NCI-H1417 treated with DMSO at 0.1 percent for 48 hours (cell line): ENCODE results near the gene HIPK2.

Source experiments
- DNase-seq: peaks from one replicate; lab custom pipeline; 2025; lab: John Stamatoyannopoulos, UW

Gene HIPK2

DNA sequence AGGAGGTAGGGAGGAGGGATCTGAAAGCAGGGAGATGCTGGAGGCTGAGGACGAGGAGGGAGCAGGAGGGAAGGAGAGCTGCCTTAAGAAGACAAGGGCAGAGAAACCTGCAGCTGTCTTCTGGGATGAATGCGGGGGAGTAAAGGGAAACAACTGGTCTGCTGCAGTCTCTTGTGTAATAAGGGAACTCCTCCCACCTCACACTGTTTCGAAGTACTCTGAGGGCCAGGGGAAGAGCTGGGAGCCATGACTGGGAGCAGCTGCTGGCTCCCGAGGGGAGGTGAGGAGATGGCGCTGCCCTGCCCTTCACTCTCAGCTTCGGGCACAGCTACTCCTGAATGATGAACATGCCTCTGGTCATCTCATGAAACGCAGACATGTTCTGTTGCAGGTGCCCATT is 189.2 kb downstream of the HIPK2 start:
- no peak for DNase-seq

DNA sequence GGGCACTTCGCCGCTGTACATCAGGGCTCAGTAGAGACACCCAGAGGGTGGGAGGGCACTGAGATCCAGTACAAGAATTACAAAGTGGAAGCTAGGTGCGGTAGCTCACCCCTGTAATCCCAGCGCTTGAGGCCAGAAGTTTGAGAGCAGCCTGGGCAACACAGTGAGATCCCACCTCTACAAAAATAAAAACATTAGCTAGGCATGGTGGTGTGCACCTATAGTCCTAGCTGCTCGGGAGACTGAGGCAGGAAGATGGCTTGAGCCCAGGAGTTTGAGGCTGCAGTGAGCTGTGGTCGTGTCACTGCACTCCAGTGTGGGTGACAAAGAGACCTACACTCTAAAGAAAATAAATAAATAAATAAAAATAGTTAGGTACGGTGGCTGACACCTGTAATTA is 190.3 kb downstream of the HIPK2 start:
- no peak for DNase-seq

DNA sequence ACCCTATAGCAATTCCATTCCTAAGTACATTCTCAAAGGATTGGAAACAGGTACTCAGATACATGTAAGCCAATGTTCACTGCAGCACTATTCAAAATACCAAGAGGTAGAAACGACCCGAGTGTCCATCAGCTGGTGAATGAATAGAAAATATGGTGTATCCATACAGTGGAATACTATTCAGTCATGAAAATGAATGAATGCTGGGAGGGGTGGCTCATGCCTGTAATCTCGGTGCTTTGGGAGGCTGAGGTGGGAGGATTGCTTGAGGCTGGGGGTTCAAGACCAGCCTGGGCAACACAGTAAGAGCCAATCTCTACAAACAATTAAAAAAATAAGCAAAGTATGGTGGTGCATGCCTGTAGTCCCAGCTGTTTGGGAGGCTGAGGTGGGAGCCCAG is 191.5 kb downstream of the HIPK2 start:
- DNase-seq, result no peak

DNA sequence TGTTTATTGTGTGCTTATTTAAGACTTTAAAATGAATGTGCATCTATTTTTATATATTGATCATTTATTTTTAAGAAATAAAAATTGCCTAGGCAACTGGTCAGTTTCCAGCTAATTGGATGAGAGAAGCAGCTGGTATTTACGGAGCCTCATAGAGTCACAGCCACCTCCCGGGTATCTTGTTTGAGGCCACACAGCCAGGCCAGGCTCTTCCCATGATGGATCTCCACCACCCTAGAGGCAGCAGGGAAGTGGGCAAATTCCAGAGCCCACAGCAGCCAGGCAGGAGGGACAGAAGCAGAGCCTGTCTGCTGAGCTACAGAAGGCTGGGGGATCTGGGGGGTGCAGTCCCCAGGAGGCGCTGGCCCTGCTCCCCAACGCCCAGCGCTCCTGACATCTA is 192.8 kb downstream of the HIPK2 start:
- DNase-seq, result no peak

DNA sequence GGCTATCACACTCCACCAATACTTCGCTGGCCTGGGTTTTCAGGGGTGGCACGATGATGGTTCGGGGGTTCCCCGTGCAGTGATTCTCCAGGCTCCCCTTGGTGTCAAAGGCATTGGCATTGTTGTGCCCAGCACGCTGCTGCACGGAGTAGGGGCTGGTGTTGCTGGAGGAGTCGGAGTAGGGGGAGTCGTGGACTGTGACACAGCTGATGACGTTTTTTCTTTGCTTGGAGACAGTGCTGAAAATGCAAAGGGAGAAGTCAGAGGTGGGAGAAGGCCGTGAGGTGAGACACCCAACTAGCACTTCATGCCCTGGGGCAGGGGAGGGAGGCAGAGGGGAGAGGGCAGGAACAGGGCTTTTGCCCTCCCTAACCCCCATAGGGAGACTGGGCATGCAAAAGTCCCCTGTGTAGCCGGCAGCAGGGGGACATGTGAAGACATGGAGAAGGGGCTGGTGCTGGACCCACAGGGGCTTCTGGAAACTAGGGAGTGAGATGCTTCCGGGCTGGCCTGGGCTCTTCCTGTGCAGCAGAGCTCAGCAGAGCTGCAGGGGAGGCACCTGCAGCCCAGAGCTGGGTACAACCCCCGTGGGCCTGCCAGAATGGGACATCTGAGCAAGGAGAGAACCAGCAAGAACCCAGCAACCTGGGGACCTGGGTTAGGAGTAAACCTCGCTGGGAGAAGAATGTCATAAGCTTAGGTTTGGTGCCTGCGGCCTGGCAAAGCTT is 193.8 kb downstream of the HIPK2 start:
- DNase-seq, result no peak

DNA sequence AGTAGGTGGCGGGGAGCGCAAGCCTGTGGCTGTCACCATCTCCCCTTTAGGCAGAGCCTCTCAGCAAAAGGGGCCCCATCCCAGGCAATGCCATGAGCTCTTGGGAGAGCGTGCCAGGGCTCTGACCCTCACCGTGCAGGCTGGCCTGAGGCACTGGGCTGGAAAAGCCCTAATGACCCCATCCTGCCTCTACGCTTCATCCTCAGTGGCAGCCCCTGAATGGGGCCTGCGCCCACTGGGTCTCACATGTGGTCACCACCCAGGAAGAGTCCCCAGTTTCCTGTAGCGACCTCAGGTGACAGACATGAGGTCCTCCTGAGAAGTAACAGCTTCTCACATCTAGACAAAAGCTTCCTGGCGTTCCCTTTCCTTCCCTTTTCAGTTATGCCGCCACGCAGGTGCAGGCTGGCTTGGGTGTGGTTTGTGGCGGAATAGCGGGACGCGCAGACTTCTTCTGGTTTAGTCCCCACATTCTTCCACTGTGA is 195.1 kb downstream of the HIPK2 start:
- no peak for DNase-seq

DNA sequence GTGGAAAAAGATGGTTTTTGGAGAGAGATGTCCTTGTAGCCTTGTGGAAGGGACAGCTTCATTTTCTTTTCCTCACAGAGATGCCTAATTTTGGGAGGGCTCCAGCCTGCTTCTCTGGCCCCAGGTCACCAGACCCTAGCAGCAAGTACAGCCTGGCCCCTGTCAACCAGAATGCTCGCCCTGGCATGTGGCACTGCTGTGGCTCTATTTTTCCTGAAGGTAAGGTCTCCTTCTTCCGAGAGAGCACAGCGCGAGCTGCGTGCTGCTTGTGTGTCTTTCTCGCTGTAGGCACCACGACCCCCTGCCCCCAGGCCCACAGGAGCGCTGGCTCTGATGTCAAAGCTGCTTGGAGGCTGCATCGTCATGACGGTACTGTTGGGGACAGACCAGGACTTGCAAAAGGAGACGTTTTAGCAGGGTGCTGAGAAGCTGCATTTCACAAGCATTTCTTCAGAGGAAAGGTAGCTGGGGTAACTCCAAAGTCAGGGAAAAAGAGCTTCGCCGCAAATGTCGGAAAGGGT is 195.6 kb downstream of the HIPK2 start:
- no peak for DNase-seq

DNA sequence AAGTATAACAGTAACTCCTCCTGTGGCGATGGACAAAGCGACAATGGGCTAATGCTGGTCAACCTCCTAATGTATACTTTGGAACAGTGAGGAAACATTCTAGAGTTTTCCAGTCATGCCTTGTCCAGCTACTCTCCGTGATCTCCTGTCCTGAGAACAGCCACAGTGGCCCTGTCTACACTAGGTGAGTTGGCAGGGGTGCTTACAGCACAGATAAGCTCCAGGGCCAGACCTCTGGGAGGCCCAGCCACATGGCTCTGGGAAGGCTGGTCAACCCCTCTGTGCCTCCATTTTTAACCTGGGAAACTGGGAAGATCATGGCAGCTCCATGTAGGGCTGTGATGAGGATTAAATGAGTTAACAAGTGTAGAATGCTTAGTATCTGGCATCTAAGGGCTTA is 197.4 kb downstream of the HIPK2 start:
- DNase-seq, result no peak

DNA sequence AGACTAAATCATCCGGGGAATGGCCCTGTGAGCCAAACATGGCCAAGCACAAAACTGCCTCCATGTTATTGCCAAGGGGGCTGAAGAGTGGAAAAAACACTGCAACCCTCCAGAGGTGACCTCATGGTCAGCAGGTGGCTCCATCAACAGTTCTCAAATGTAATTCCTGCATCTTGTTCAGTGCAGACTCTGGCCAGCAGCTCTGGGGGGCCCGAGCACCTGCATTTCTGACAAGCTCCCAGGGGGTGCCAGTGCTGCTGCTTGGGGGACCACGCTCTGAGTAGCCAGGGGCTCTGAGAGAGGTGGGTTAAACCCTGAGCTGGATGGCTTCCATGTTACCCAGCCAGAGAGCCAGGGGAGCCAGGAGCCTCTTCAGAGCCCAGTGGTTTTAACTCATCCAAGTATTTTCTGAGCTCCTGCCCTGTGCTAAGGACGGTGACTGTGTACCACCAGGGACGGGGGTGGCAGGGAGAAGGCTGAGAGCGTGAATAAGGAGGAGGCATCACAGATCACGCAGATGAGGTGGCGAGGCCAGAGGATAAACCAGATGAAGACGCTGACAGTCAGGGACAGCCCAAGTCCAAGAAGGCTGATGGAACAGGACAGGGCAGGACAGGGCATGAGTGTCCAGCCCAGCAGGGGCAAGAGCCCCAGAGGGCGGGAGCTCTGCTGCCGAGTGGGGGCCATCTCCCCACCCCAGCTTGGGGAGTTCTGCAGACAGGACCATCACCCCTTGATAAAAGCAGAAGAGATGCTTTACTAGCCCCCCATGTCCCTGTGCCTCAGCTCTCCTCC is 201.4 kb downstream of the HIPK2 start:
- DNase-seq, result no peak

DNA sequence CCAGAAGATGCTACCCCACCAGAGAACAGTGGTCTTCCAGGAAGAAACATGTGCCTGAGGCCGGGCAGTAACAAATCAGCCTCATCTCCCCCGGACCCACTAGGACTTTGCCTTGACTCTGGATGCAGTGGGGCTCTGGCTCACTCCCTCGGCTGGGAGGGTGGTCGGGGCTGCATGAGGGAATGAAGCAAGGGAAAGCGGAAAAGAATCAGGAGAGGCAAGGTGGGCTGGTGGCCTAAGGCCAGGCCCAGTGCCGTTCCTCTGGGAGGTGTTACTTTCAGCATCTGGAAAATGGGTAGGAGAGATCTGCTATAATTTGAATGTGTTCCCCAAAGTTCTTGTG is 202.5 kb downstream of the HIPK2 start:
- DNase-seq, result no peak

DNA sequence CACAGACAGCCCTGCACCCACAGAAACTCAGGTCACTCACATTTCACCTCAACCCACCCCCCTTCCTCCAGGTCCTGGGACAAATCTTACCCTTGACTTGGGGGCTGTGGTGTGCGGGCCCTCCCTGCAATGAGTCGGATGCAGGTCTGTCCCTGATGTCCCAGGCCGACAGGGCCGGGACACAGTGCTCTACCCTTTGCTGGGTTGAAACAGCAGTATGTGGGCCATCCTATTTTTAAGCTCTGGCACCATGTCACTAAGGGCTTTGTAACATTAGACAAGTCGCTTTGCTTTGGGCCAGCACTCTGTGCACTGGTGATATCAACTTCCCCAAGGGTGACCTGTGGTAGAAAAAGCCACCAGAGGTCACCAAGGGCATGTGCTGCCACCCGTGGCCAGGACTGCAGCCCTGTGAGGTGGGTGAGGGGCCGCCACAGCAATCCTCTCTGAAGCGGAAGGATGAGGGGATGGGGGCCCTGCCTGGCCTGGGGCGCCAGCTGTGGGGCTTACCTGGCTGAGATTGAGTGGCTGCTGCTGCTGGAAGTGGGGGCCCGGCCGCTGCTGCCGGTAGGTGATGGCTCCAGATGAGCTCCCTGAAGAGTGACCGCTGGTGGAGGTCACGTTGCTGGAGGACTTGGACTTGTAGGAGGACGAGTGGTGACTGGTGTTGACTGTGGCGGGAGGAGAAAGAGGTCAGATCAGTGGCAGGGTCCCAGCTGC is 203.0 kb downstream of the HIPK2 start:
- no peak for DNase-seq

DNA sequence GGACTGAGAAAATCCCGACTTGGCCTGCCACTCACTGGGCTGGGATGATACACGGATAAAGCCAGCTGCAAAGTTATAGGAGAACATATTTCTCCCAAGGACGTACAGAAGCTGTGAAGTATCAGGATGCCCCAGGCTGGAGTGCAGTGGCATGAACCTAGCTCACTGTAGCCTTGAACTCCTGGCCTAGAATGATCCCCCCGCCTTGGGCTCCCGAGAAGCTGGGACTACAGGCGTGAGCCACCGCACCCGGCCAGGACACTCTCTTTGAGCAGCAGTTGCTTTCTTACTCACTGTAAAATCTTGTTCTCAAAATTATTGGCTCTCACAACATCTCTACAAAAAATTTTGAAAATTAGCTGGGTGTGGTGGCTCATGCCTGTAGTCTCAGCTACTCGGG is 203.9 kb downstream of the HIPK2 start:
- no peak for DNase-seq

DNA sequence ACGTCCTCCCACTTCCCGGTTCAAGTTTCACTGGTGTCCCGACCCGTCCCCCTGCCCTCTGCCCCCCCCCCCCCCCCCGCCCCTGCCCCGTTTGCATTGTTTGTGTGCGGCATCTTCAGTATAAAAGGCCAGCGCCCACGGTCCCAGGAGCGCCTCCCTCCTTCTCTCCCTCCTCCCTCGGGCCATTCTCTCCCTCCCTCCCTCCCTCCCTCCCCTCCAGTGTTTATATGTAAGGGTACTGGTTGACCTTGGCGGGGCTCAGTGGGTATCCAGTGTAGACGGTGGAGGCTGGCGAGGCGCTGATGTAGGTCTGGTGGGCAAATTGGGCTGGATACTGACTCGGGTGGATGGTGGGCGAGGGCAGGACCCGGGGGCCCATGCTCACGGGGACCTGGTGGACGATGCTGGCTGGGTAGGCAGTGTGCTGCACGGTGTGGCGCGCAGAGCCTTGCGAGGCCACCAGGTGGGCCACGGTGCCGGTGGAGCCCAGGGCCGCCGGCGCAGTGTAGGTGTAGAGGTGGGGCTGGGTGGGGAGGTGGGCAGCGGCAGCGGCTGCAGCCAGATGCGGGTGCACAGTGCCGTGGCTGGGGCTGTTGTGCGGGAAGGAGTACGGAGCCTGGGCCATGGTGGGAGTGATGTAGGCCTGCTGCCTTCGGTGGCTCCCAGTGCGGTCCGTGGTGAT is 205.0 kb downstream of the HIPK2 start:
- no peak for DNase-seq

DNA sequence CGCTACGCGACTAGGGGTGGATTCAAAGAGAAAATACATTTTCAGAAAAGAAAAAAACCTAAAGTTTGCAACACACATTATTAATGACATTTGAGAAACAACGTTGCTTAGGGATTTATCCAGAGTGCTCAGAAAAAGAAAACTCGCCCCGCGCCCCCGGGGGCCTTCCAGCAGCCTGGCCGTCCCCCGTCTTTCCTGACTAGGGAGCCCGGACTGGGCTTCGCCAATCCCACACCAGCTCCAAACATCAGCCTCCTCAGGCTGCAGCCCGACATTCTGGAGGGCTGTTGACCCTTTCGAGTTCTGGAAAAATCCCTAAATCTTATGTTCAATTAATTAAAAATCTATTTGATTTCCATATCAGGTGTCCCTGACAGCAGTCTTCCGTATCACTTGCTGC is 205.7 kb downstream of the HIPK2 start:
- DNase-seq, result no peak

DNA sequence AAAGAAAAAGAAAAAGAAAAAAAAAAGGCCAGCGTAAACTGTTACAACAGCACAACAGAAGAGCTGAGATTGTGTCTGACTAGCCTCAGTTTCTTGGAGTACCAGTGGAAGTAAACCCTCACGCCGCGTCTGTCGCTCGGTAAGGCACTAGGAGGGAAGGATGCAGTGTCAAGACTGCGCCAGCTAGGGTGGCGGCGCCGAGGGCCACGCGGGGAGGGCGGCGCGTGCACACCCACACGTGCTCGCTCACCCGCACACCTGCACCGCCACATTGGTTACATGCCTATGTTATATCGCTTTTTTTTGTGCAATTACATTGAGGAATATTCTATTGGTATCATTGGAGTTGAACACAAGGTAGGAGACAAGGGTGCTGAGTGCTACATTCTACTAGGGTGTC is 206.1 kb downstream of the HIPK2 start:
- DNase-seq, result no peak

DNA sequence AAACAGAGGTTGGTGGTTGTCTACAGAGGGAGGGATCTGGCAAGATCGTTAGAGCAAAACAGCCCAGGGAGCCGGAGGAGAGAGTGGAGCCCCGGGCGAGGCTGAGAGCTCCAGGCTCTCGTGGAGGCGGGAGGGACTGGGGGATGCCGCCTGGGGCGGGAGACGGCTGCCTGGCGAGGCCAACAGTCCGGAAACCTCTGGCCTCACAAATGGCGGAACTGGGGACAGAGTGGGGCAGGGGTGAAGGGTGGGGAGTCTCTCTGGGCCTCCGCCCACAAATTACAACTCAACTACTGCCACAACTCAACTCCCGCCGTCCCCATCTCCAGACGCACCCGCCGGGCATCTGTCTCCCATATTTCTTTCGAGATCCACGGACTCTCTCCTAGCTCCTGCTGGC is 206.6 kb downstream of the HIPK2 start:
- no peak for DNase-seq

DNA sequence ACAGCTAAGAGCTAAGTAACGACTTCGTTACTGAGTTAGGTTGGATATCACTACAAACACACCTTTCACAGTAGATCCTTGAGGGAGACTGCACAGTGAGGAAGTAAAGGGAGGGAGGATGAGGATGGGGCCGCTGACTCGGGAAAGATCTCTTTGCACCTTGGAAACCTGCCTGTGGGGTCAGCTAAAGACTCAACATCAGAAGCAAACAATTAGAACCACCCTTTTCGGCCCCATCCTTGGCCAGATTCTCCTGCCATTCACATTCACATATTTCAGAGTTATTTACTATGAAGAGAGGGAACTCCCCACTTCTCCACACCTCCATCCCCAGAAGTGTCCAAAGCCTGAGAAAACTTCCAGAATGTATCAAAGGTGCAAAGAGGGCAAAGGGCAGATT is 207.2 kb downstream of the HIPK2 start:
- no peak for DNase-seq

DNA sequence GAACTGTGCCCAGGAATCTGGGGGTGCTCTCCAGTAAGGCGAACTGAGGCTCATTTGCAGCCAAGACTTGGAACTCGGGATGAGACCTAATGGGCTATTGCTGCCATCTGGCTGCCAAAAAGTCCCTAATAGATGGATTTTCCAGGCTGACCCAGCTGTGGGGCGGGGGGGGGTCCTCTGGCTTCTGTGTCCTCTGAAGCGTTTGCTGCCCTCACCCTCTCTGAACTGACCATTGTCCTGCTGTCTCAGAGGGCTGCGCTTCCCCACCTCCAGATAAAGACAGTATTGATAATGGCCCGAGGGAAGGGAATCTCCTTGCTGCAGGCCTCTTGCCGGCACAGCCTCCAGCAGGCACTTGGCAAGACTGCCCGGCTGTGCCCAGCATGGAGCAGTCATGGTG is 207.7 kb downstream of the HIPK2 start:
- DNase-seq, result no peak

DNA sequence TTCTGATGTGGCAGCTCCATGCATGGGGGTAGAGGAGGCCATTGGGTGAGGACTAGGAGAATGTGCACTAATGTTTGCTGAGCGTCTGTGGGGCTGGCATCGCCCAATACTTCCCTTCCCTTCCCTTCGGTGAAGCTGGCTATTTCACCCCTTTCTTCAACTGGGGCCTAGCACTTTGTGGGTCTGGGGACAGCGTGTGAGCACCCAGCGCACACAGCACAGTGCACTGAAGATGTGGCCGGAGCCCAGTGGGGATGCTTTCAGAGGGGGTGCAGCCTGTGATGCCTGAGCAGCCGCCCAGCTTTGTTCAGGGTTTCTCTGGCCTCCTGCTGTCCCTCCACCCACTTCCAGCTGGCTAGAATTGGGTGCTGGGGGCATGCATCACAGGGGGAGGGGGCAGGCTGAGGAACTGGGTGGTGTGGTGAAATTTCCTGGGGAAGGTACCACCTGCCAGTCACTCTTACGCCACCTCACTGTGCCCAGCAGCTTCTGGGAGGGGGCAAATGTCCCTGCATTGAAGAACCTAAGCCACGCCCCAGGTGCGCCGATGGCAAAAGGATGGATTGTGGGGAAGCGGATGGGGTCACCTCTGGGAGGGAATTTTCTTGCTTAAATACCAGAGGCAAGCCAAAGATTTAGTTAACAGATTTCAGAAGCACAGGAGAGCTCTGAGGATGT is 208.8 kb downstream of the HIPK2 start:
- DNase-seq, result no peak

DNA sequence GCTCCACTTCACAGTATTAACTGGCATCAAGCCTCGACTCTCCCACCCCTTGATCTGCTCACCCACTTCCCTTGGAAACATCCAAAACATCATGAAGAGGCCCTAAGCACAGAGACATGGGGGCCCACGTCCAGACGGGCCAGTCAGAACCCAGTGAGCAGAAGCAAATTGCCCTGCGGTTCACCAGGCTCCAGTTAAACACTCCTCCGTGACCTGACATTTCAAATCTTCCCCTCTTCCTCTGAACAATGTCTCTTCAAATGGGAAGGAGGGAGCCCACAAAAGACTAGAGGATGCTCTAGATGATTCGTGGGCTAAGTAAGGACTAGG is 209.5 kb downstream of the HIPK2 start:
- DNase-seq, result no peak

DNA sequence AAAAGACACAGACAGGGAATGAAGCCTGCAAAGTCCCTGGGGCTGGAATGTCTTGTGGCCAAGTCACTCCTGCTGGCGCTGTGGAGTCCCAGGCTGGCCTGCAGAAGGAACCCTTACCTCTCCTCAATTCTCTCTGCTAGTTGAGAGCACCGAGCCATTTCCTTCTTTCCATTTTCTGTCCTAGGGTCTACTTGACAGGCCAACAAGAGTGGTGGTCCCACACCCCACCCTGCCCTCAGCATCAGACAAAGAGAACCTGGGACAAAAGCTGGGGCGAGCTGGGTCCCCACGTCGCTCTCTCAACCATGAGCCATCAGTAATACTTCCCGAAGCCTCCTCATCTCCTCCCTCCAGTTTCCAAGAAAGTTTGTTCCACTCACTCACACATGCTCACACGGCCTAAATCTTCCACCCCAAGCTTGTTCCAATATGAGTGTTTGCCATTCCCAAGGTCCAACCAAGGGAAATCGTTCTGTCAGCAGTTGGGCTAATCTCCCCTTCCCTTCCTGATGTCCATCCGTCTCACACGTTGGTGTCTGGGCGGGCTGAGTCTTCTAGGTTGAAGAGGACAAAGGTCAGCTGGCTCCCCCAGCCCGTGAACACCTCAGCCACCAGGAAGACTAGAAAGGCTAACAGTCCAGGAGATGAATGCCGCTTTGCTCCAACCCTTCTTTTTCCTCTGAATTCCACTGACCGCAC is 210.0 kb downstream of the HIPK2 start:
- no peak for DNase-seq
